Stimulated activated naive CD4-positive, alpha-beta T cell (primary cell): ENCODE measurements around the gene SLC35F3.

ENCODE experiments used
- DNase-seq, 6 experiments: peaks; one replicate each; lab custom pipeline; 2025; lab: John Stamatoyannopoulos, UW

SLC35F3 gene

GRCh38 chr1:234362558-234362957 is 458.1 kb downstream of the SLC35F3 start:
- no peak for DNase-seq

GRCh38 chr1:234368320-234369032 is 464.0 kb downstream of the SLC35F3 start:
- DNase-seq: no peak

DNA sequence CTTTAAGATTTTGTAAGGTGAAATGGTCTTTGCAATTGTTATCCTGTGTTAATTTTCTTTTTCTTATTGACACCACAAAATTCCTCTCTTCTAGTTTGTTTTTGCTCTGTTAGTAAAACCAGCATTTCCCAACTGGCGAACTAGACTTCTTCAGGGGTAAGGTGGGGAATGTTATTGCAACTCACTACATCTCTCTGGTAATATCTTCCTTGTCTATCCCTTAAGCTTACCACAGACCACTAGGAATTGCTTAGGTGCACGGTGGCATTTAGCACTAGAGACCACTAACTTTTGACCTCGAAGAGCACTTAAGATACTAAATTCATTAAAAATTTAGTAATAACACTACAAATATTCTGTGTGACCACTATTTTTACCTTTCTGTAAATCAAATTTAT is 464.6 kb downstream of the SLC35F3 start:
- DNase-seq: no peak

- no peak for DNase-seq
Measured at GRCh38 chr1:234369784-234370183, 465.3 kb downstream of the SLC35F3 start.

- no peak for DNase-seq
Measured at GRCh38 chr1:234371414-234371813, 466.9 kb downstream of the SLC35F3 start.

- DNase-seq: no peak
Measured at GRCh38 chr1:234372011-234372757, 467.7 kb downstream of the SLC35F3 start.

DNA sequence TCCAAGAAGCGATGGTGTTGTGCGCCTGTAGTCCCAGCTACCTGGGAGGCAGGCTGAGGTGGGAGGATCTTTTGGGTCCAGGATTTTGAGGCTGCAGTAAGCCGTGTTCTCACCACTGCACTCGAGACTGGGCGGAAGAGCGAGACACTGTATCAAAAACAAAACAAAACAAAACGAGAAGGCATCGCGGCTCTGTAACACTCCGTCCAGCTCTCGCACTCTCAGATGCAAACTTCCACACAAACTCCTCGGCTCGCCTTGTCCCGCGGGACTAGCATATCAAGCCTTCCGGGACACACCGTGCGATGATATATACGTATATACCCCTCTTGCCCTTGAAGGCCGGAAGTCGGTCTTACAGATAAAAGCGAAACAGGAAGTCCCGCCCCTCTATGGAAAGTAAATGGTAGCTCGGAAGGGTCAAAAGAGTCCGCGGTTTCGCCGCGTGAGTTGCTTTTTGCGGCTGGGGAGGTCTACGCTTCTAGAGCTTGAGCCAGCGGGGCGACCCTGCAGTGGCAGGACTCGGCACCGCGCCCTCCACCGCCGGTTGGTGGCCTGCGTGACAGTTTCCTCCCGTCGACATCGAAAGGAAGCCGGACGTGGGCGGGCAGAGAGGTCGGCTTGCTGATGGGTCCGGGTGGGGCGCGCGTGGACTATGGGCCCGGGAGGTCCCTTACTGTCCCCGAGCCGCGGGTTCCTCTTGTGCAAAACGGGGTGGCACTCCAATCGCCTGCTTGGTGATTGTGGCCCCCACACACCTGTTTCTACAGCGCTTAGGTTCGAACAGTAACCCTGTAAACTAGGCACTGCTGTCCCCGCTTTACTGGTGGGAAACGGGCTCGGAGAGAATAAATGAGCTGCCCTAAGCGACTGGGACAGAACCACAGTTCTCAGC is 468.8 kb downstream of the SLC35F3 start, which contains the start of gene COA6:
TSS of gene COA6 (plus strand) at position 393 of the 895 bp plus-strand sequence. CDS start at position 404, 11 bp downstream.
- peak; percentile 83 to 95 (median 86) for DNase-seq

- DNase-seq: no peak
Measured at GRCh38 chr1:234373959-234374254, 469.4 kb downstream of the SLC35F3 start.
